HUDEP-2 (cell line): ENCODE results near the gene BEND6.

Source experiments
- DNase-seq, 76 experiments: peaks; one replicate each; lab custom pipeline; 2025; ENCODE audit not compliant: unreplicated experiment in 76 of 76; lab: John Stamatoyannopoulos, UW

Gene BEND6

DNA sequence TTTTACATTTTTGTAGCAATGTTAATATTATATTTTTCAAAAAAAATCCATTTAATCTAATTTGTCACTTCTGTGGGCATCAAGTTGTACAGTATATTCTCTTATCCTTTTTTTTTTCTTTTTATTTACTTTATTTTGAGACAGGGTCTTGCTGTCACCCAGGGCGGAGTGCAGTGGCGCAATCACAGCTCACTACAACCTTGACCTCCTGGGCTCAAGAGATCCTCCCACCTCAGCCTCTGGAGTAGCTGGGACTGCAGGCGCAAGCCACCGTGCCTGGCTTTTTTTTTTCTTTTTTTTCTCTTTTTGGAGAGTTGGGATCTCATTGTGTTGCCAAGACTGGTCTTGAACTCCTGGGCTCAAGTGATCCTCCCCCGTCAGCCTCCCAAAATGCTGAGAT lies 14.4 kb upstream of the BEND6 start:
- no peak for DNase-seq

DNA sequence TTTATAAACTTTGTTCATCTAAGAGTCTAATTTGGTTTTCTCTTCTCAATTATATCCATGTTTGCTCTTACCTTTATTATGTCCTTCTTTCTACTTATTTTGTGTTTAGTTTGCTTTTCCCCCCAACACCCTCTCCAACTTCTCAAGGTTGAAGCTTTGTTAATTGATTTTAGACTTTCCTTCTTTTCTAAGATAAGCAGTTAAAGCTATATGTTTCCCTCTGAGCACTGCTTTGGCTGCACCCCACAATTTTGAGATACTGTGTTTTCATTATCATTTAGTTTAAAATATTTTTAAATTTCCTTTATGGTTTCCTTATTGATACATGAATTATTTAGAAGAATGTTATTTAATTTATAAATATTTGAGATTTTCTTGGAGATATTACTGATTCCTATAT lies 13.9 kb upstream of the BEND6 start:
- DNase-seq: no peak

GRCh38 chr6:56944661-56945060 lies 10.2 kb upstream of the BEND6 start:
- no peak for DNase-seq

DNA sequence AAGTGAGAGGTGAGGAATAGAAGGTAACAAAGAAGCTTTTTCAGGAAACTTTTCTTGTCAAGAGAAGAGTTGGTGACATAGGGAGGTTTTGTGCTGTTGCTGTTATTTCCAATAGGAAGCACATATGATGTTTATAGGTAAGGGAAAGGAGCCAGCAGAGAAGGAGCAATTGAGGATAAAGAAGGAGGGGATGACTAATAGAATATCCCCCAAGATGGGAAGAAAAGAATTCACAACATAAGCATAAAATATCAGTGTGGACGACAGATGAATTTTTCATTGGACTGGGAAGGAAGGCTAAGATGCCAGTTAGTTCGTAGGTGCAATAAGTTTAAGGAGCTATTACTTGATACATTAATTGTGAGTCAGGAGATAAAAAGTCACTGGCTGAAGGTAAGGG lies 8.5 kb upstream of the BEND6 start:
- no peak for DNase-seq

GRCh38 chr6:56947924-56948323 lies 7.0 kb upstream of the BEND6 start:
- DNase-seq: no peak

DNA sequence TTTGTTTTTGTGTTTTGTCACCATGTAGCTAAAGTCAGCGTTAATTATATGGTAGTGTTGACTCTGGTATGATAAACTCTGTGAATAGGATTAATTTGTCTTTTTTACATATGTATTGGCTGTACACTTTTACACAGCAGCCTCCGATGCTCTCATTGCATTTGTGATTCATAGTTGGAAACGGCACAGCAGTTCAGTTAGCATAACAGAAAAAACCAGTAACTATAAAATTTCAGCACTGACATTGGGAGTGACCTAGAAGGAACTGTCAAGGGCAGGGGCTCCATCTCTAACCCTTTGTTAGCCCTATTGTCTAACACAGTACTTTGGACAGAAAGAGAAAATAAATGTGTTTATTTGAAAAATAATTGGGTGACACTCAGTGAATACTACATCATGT lies 5.6 kb upstream of the BEND6 start:
- DNase-seq: no peak

DNA sequence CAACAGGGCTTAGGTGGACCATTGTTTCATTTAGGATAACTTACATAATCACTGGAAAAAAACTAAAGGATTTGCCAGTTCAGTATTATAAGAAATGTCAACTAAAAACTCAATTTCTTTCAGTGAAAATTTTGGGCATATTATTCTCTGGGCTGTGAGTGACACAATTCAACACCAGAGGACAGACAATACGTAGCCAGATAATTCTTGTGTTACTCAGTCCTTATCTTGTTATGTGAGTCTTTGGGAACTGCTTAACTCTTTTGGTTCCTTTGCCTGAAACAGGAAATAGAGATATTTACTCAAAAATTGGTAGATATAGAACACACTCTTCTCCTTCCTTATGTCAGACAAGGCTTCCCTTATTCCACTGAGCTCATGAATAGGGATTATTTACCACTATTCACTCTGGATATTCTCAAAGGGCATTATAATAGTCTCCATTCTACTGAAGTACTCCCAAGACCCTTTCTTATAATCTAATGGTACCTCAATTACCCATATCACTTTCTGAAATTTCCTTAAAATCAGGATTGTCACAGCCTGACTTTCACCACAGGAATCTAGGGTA lies 4.9 kb upstream of the BEND6 start:
- peak in 2 of 76 experiments; percentile 5 to 31 for DNase-seq

- DNase-seq: no peak
Observed at GRCh38 chr6:56951049-56951831, 3.7 kb upstream of the BEND6 start.

DNA sequence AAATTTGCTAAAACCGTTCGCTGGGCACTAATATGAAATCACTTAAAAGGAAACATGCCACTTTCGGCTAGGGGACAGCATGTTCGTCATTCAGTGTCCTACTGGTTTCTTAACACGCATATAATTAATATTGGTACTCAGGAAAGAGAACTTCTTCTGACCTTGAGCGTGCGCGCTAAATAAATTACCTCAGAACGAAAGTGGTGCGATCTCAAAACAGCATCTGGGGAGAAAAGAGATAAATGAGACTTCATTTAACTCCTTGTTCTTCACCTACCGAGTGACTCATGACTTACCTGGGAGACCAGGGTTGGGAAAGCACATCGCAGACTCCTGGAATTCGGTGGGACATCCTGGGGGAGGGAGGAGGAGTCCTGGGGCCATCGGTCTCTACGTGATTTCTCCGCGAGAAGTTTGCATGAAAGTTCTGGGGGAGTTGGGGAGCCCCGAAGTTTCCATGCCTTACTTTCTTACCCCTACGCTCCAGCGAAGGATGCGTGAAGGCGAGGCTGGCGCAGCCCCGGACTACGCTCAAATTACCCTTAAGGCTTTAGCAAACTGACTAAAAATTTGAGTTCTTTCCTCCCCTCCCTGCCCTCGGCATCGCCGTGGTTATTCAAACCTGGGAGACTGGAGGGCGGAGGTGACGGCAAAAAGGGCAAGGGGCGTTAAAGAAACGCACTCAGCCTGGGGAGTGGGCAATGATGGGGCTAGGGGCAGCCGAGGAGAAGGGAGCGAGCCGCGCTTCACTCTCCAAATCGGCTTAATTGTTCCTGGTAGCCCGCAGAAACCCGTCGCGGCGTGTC lies 1.1 kb upstream of the BEND6 start:
- DNase-seq: peak in 2 of 76 experiments; percentile 29 to 46

- peak in 73 of 76 experiments; percentile 21 to 92 (median 79) for DNase-seq
Observed at GRCh38 chr6:56955171-56956155, 556 bp downstream of the BEND6 start.

DNA sequence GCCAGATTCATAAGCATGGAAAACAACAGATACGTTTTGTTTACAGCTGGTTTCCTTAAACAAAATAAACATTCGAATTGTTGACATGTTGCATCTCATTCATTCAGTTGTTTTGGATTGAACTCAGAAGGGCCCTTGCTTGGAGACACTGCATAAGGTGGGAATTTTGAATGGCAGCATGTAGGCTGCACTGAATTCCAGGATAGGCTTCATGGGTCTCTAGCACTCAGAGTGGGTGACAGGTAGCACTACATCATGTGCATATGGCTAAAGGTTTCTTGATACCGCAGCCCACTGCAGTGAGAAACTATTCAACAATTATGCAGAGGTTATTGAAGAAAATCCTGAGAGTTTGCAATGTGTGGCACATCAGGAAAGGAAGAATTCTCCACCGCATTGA lies 1.6 kb downstream of the BEND6 start:
- no peak for DNase-seq

- no peak for DNase-seq
Observed at GRCh38 chr6:56957856-56958255, 2.9 kb downstream of the BEND6 start.

GRCh38 chr6:56958481-56958880 lies 3.6 kb downstream of the BEND6 start:
- no peak for DNase-seq

DNA sequence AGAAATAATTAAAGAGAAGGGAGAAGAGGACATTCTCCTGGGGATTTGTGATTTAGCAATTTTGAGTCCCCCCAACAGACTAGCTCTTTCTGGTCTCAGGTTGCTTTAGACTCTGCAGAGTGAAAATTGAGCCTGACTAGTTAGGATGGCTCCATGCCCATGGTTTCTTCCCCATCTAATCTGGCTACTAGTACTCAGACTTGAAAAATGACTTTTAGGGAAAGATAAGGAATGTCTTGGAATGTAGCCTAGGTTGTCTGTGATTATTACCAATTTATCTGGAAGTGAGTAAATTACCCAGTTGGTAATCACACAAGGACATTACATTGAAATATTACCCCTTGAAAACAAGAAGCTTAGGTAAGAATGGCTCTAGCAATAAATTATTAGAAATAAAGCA lies 4.2 kb downstream of the BEND6 start:
- DNase-seq: no peak

GRCh38 chr6:56959938-56960337 lies 5.0 kb downstream of the BEND6 start:
- no peak for DNase-seq

GRCh38 chr6:56961151-56961550 lies 6.2 kb downstream of the BEND6 start:
- no peak for DNase-seq

GRCh38 chr6:56962441-56962840 lies 7.5 kb downstream of the BEND6 start:
- no peak for DNase-seq

DNA sequence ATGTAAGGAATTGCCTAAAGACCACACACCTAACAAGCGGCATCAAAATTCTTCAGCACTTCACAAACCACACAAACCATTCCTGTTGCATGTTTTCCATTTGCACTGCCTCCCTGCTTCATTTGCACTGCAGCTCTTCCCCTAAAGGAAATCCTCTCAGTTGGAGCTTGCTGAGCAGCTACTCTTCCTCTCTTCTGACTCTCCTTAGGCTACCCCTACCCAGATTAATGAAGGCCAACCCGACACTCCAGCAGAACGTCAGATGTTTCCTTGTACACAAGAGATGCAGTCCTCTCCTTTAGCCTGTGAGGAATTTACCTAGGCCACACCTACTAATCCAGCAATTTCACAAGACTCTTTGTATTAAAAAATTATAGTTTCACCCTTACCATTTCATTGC lies 8.1 kb downstream of the BEND6 start:
- no peak for DNase-seq

DNA sequence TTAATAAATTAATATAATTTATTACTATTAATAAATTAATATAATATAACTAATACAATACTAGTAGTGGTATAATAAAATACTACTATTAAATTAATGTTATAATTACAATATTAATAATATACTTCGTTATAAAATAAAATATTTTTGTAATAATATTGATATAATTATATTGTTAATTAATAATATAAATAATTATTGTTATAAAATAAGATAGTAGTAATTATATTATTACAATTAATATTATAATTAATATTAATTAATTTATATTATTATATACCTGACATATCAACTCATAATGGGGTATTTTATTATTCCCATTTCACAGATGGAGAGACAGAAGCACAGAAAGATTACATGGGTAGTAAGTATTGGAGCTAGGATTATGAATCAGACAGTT lies 8.9 kb downstream of the BEND6 start:
- DNase-seq: no peak

GRCh38 chr6:56965126-56965525 lies 10.2 kb downstream of the BEND6 start:
- DNase-seq: no peak

DNA sequence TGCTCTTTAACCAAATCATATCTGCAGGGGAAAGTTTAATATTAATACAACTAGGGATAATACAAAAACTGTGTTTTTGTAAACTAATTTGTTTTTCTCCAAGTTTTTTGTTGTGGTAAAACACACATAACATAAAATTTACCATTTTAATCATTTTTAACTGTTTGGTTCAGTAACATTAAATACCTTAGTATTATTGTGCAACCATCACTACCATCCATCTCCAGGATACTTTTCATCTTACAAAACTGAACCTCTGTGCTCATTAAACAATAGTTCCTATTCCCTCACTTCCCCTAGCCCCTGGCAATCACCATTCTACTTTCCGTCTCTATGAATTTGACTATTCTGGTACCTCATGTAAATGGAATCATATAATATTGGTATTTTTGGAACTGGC lies 15.9 kb downstream of the BEND6 start:
- no peak for DNase-seq
